Glutamatergic neuron (in vitro differentiated cells): ENCODE results near the gene SIPA1L3. TPM values are rescaled to one million over a fixed set of nuclear protein-coding genes. Genes with fewer than 3 reads are reported as not detected.
"Not testable (repeated sequence)": the region's sequence is repeated elsewhere in the genome, so short reads cannot be mapped to it uniquely, and the experiment has no call there.

Experiments used
- DNase-seq: peaks from one replicate; pipeline ENCODE4 v3.0.0; 2022
- H3K27ac Mint-ChIP-seq: one replicate; pipeline ENCODE4 v1.8.0; 2020; ENCODE audit warnings: mild to moderate bottlenecking, mixed read lengths, inconsistent platforms; ENCODE audit not compliant: unreplicated experiment
- H3K27me3 Mint-ChIP-seq: one replicate; pipeline ENCODE4 v1.8.0; 2020; ENCODE audit warnings: mild to moderate bottlenecking, moderate library complexity, mixed read lengths, inconsistent platforms; ENCODE audit not compliant: unreplicated experiment
- H3K36me3 Mint-ChIP-seq: one replicate; pipeline ENCODE4 v1.8.0; 2020; ENCODE audit warnings: mild to moderate bottlenecking, mixed read lengths, inconsistent platforms; ENCODE audit not compliant: unreplicated experiment
- H3K4me1 Mint-ChIP-seq: one replicate; pipeline ENCODE4 v1.8.0; 2020; ENCODE audit warnings: mild to moderate bottlenecking, low read depth, mixed read lengths, inconsistent platforms; ENCODE audit not compliant: unreplicated experiment
- H3K4me3 Mint-ChIP-seq: one replicate; pipeline ENCODE4 v1.8.0; 2020; ENCODE audit warnings: mild to moderate bottlenecking, mixed read lengths, inconsistent platforms; ENCODE audit not compliant: unreplicated experiment
- H3K9me3 Mint-ChIP-seq: one replicate; pipeline ENCODE4 v1.8.0; 2020; ENCODE audit warnings: mild to moderate bottlenecking, moderate library complexity, mixed read lengths, inconsistent platforms; ENCODE audit not compliant: unreplicated experiment
- total RNA-seq: library from RNA; stranded (reverse); fragmentation: NEBNext Ultra II Directional; extraction: Animal tissue kit (Norgen Biotek cat#: 25700); gene quantifications from one replicate; pipeline ENCODE4 v1.2.1, GENCODE V29; 2021; ENCODE audit not compliant: unreplicated experiment
- TF ChIP-seq, protein P1 (sequence below): fragments of 200-600 bp; sonication (generic); IDR thresholded peaks from one replicate; pipeline ENCODE4 v1.5.0; 2021; ENCODE audit not compliant: partially characterized antibody, unreplicated experiment

The SIPA1L3 gene
- total RNA-seq, 1 donor from 2014 or later: 97.7 TPM

DNA sequence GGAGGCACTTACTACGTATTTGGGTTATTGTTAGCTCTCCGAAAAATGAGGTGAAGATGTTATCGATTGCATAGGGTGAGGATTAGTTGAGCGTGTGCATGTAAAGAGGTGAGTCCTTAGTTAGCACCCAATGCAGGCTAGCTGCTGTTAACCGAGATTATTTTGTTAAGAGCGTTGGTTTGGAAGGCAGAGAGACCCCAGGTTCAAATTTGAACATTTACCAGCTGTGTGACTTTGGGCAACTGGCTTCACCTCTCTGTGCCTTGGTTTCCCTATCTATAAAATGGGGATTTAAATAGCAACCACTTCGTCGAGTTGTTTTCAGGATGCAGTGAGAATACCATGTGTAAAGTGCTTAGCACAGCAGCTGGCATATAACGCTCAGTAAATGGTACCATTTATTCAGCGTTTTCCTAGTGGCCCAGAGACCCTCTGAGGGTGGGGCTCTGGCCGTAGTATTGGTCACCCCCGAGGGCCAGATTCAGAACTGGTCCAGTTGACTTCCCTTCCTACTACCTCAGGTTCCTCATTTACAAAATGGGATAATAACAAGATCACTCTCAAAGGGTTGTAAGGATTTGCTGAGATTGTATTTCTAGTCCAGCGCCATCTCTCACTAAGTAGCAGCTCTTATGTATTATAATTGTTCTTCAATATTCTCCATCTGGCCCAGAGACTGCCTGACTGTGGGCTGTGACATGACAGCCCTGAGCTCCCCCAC lies 887 bp downstream of the SIPA1L3 start:
- Mint-ChIP-seq H3K27me3 (peaks cover 5% of the 10 kb centered on the region), H3K27ac (peak overlapping the region; percentile 65), H3K4me1 (peaks cover 36% of the 10 kb centered on the region), H3K4me3 (peak overlapping the region; percentile 92), H3K36me3 (no peaks in the 10 kb centered on the region), H3K9me3 (peaks cover 7% of the 10 kb centered on the region)
- no peak for DNase-seq
- TF ChIP-seq, protein P1, sequence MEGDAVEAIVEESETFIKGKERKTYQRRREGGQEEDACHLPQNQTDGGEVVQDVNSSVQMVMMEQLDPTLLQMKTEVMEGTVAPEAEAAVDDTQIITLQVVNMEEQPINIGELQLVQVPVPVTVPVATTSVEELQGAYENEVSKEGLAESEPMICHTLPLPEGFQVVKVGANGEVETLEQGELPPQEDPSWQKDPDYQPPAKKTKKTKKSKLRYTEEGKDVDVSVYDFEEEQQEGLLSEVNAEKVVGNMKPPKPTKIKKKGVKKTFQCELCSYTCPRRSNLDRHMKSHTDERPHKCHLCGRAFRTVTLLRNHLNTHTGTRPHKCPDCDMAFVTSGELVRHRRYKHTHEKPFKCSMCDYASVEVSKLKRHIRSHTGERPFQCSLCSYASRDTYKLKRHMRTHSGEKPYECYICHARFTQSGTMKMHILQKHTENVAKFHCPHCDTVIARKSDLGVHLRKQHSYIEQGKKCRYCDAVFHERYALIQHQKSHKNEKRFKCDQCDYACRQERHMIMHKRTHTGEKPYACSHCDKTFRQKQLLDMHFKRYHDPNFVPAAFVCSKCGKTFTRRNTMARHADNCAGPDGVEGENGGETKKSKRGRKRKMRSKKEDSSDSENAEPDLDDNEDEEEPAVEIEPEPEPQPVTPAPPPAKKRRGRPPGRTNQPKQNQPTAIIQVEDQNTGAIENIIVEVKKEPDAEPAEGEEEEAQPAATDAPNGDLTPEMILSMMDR: no peak

DNA sequence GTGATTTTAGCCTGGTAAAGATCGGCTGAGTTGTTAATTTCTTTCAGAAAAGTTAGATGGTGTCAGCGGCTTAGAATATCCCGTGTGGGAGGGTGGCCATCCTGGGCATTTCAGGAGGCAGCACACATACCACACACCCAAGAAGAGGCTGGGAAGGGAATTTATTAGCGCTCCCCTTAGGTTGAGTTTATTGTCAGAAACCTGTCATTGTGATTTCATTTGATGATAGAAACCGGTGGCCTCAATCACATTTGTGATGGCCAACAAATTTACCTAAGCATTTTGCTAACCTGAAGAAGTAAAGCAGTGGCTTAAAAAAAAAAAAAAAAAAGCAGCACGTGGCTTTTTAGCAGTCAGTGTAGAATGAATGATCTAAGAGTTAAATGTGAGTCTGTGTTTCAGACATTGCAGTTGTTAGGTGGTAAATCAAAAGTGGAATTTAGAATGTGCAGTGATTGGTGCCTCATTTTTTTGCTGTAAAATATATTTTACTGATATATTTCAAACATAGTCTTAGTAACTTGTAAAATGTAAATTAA lies 2.7 kb downstream of the SIPA1L3 start:
- DNase-seq: no peak
- H3K36me3 Mint-ChIP-seq: no peaks in the 10 kb centered on the region
- H3K9me3 Mint-ChIP-seq: peaks cover 9% of the 10 kb centered on the region
- H3K4me3 Mint-ChIP-seq: peak overlapping the region; percentile 92
- no peak overlapping the region for H3K27ac Mint-ChIP-seq
- TF ChIP-seq, protein P1: no peak
- H3K27me3 Mint-ChIP-seq: peaks cover 8% of the 10 kb centered on the region
- peaks cover 39% of the 10 kb centered on the region for H3K4me1 Mint-ChIP-seq

GRCh38 chr19:37914908-37915307 lies 7.9 kb downstream of the SIPA1L3 start:
- no peak overlapping the region for H3K27ac Mint-ChIP-seq
- H3K4me1 Mint-ChIP-seq: peaks cover 16% of the 10 kb centered on the region
- H3K36me3 Mint-ChIP-seq: no peaks in the 10 kb centered on the region
- peaks cover 6% of the 10 kb centered on the region for H3K27me3 Mint-ChIP-seq
- H3K4me3 Mint-ChIP-seq: no peak overlapping the region
- TF ChIP-seq, protein P1: no peak
- no peak for DNase-seq
- H3K9me3 Mint-ChIP-seq: peaks cover 5% of the 10 kb centered on the region

- Mint-ChIP-seq H3K4me1 (peaks cover 2% of the 10 kb centered on the region), H3K27me3 (peaks cover 5% of the 10 kb centered on the region), H3K36me3 (no peaks in the 10 kb centered on the region), H3K9me3 (peaks cover 3% of the 10 kb centered on the region), H3K27ac (no peak overlapping the region), H3K4me3 (no peak overlapping the region)
- TF ChIP-seq, protein P1: no peak
- DNase-seq: no peak
These were observed 13.8 kb downstream of the SIPA1L3 start for GRCh38 chr19:37920591-37921450.

- H3K4me1 Mint-ChIP-seq: peaks cover 19% of the 10 kb centered on the region
- not testable (repeated sequence) for H3K27ac Mint-ChIP-seq
These were observed 17.6 kb downstream of the SIPA1L3 start for GRCh38 chr19:37924573-37924972.

More at GRCh38 chr19:37924573-37924972, 17.6 kb downstream of the SIPA1L3 start:
- not testable (repeated sequence) for H3K27me3 Mint-ChIP-seq, DNase-seq, H3K4me3 Mint-ChIP-seq, H3K36me3 Mint-ChIP-seq, H3K9me3 Mint-ChIP-seq
